ENCODE results near the gene TIA1.

- no peak for TF ChIP-seq CTCF (IDR thresholded peaks at IDR 0.05)
- TF ChIP-seq POLR2A (IDR thresholded peaks at IDR 0.05): no peak
- TF ChIP-seq EP300 (IDR thresholded peaks at IDR 0.05): no peak
Observed at GRCh38 chr2:70202236-70202806, 46.1 kb downstream of the TIA1 start.

All from ovary (tissue), 3 donors.